Pancreas (tissue), 10 donors: ENCODE measurements around the gene SEPTIN6. TPM values are rescaled to one million over a fixed set of nuclear protein-coding genes. Genes with fewer than 3 reads are reported as not detected.

ENCODE experiments used
- ATAC-seq, 4 donors: fragments of 200-7000 bp; cut with Tn5 transposase; one replicate each; pipeline versions ENCODE4 v1.8.0 to v1.9.1; 2020; ENCODE audit warnings: mild to moderate bottlenecking in 4 of 4, moderate library complexity in 4 of 4
- DNase-seq, 6 donors: peaks; one replicate each; pipeline ENCODE4 v3.0.0-alpha.2; 2020
- FAIRE-seq: peaks from 2 replicates; lab custom pipeline; 2012; peaks lifted over from hg19 to GRCh38; lab: Jason Lieb, UNC
- H3K27ac ChIP-seq, 4 donors: fragments of 200-600 bp; sonication (generic); 1 replicate in 3 of 4; 2 replicates in 1 of 4; pipeline versions ENCODE4 v1.5.0 to v1.8.0; 2020
- H3K27me3 ChIP-seq, 4 donors: fragments of 200-600 bp; one replicate each; pipeline ENCODE4 v1.8.0; 2021
- H3K36me3 ChIP-seq, 3 donors: fragments of 200-600 bp; sonication (generic) in 1 of 3; one replicate each; pipeline versions ENCODE4 v1.5.0 to v1.8.0; 2020 to 2021
- H3K4me1 ChIP-seq, 3 donors: fragments of 200-600 bp; one replicate each; pipeline ENCODE4 v1.8.0; 2021
- H3K4me3 ChIP-seq, 4 donors: fragments of 200-600 bp; sonication (generic) in 2 of 4; one replicate each; pipeline versions ENCODE4 v1.5.0 to v1.8.0; 2020 to 2021
- H3K9me3 ChIP-seq, 4 donors: fragments of 200-600 bp; one replicate each; pipeline ENCODE4 v1.8.0; 2021
- WGBS, 2 donors: extraction: QIAGEN DNeasy Blood & Tissue Kit; methylation state at CpG; one replicate each; pipeline ENCODE4 v1.1.7; 2013; 5-methylcytosine and 5-hydroxymethylcytosine counted together
- intact Hi-C, 3 donors: fragments of 100-400 bp; cut with DNase I; formaldehyde crosslinking; loops; one replicate each; pipeline versions ENCODE4 v1.11.1 to v1.14.2; 2022
- polyA plus RNA-seq, 2 donors: library from polyadenylated mRNA; stranded (reverse); fragments of 200-250 nt; gene quantifications; one replicate each; pipeline ENCODE4 v1.2.3, GENCODE V29; 2013
- total RNA-seq, 6 donors: library from RNA; stranded (reverse); fragmentation: NEBNext Ultra II Directional in 4 of 6; extraction: Animal tissue kit (Norgen Biotek cat#: 25700) in 4 of 6; gene quantifications; one replicate each; pipeline versions ENCODE4 v1.2.1 to v1.2.4, GENCODE V29; 2021 to 2023
- TF ChIP-seq, protein P1 (sequence below), 4 donors: fragments of 200-600 bp; sonication (generic) in 3 of 4; IDR thresholded peaks; one replicate each; pipeline versions ENCODE4 v1.5.0 to v1.8.0; 2021; ENCODE audit warnings: antibody characterized with exemption in 4 of 4
- donor health status: healthy with polysubstance abuse.
- donor health status: DM: no; HTN: no; CAD: no; lungs with moderate emphysema.
- donor health status: DM: no; HTN: no; CAD: no.
- donor health status: control.
- donor health status: control.
- donor health status: Bipolar disorder and iron deficiency.
- donor health status: DM: yes; HTN: yes; CAD: no.
- donor health status: DM: no; HTN: no; CAD: no.
- donor health status: DM: no; HTN: no; CAD: no.
- donor health status: DM: yes; HTN: yes; CAD: no.

SEPTIN6 gene
- total and polyA plus RNA-seq, 8 donors = 1.5 to 10.2 (median 3.8) TPM

DNA sequence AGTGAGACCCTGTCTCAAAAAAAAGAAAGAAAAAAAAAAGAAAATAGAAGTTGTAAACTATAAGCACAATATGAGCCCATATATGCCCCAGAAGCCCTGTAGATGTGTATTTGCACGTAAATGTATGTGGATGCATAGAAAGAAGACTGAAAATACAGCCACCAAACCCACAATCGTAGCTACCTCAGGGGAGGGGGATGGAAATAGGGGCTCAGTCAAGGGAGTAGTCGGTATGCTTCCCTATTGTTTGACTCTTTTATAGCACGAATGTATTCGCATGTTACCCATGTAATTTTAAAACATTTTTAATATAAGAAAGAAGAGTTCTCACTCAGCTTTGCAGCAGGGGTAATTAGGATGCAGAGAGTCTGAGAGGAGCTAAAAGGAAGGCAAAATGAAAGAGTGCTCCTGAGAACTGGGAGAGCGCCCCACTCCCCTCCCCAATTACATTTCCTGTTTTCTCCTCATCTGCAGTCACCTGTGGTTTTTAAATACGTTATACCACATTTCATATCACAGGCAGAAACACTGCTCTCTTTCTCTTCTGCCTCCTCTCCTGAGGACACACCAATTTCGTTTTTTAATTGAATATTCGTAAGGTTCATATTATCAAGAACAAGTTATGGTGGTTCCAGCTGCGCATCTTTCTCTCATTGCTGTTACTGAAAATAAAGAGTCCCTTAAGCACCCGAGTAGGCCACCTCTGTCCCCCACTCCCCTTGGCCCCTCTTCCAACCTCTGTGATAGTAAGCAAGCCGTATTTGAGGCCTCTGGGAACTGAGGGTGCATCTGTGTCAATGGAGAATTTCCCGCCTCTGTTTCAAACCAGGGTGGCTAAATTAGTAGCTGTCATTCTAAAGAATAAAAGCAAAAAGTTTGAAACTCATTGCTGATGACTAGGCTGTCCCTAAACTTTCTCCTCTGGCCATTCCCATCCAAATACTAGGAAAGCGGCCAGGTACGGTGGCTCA is 10.7 kb downstream of the SEPTIN6 start:
- no peak overlapping the region for H3K4me3 ChIP-seq
- no peaks in the 10 kb centered on the region for H3K9me3 ChIP-seq
- 70 to 79% methylated on average over 15 of the region's 15 CpGs for WGBS, 2 donors
- no peaks in the 10 kb centered on the region for H3K27me3 ChIP-seq
- ATAC-seq (no peak), DNase-seq (no peak), FAIRE-seq (no peak)
- H3K27ac ChIP-seq = peak overlapping the region in 1 of 4 donors; percentile 12
- intact Hi-C loops = no loop called here
- no peaks in the 10 kb centered on the region for H3K4me1 ChIP-seq
- TF ChIP-seq, protein P1, sequence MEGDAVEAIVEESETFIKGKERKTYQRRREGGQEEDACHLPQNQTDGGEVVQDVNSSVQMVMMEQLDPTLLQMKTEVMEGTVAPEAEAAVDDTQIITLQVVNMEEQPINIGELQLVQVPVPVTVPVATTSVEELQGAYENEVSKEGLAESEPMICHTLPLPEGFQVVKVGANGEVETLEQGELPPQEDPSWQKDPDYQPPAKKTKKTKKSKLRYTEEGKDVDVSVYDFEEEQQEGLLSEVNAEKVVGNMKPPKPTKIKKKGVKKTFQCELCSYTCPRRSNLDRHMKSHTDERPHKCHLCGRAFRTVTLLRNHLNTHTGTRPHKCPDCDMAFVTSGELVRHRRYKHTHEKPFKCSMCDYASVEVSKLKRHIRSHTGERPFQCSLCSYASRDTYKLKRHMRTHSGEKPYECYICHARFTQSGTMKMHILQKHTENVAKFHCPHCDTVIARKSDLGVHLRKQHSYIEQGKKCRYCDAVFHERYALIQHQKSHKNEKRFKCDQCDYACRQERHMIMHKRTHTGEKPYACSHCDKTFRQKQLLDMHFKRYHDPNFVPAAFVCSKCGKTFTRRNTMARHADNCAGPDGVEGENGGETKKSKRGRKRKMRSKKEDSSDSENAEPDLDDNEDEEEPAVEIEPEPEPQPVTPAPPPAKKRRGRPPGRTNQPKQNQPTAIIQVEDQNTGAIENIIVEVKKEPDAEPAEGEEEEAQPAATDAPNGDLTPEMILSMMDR (IDR thresholded peaks at IDR 0.05) = no peak
- no peaks in the 10 kb centered on the region for H3K36me3 ChIP-seq

DNA sequence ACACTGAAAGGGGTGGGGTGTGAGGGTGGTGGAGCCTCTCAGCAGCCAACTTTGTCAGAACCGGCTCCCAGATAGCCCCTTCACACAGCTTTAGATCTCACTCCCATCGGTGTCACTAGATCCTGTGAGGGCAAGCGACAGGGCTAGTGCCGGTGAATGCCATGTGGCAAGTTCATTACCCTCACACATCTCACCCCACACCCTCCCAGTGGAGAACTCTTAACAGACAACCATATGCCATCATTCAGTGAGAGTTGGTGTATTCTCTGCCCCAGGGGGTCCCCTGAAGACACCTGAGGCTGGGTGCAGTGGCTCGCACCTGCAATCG is 15.3 kb downstream of the SEPTIN6 start:
- H3K27ac ChIP-seq = no peak overlapping the region
- H3K4me1 ChIP-seq = peaks cover 0 to 2% (median 1%) of the 10 kb centered on the region in 3 donors
- no peaks in the 10 kb centered on the region for H3K9me3 ChIP-seq
- no peak for DNase-seq
- ATAC-seq = no peak
- no peaks in the 10 kb centered on the region for H3K27me3 ChIP-seq
- no peaks in the 10 kb centered on the region for H3K36me3 ChIP-seq
- no peak overlapping the region for H3K4me3 ChIP-seq
- FAIRE-seq = no peak
- TF ChIP-seq, protein P1 (IDR thresholded peaks at IDR 0.05) = no peak
- WGBS, 2 donors = 86 to 95% methylated on average over 6 of the region's 6 CpGs
- intact Hi-C loops = no loop called here

DNA sequence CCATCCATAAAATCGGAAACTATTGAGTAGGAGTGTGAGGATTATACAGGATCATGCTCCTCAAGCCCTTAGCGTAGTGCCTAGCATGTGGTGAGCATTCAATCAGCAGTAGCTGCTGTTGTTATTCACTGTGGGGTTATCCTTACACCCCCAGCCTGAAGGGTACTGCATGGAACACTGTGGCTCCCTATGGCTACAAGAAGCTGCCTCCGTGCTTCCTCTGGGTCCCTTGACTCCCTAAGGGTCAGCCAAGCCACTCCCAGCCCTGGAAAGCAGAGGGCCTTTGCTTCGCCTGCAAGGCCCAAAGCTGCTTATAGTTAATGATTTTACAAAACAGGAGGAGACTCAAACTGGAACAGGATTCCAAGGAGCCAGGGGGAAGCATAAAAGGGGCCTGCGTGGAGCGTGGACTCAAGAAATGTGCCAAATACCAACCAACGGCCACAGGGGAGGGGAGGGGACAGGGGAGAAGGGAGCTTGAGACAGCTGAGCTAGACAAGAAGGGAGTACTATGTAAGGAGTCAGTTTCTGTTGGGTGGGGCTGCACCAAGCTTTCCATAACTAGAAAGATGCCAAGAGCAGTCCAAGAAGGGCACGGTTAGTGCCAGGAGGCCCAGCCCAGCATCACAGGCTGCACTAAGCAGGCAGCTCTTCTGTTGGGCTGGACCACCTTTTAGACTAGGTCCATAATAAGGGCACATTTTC is 15.9 kb downstream of the SEPTIN6 start:
- Histone ChIP-seq H3K36me3 (no peaks in the 10 kb centered on the region), H3K27ac (no peak overlapping the region), H3K9me3 (no peaks in the 10 kb centered on the region), H3K4me3 (no peak overlapping the region), H3K27me3 (no peaks in the 10 kb centered on the region), H3K4me1 (peaks cover 0 to 5% (median 4%) of the 10 kb centered on the region in 3 donors)
- 54 to 62% methylated on average over 8 of the region's 8 CpGs for WGBS, 2 donors
- TF ChIP-seq, protein P1 (IDR thresholded peaks at IDR 0.05) = no peak
- DNase-seq = no peak
- no peak for FAIRE-seq
- intact Hi-C loops = no loop called here
- no peak for ATAC-seq

DNA sequence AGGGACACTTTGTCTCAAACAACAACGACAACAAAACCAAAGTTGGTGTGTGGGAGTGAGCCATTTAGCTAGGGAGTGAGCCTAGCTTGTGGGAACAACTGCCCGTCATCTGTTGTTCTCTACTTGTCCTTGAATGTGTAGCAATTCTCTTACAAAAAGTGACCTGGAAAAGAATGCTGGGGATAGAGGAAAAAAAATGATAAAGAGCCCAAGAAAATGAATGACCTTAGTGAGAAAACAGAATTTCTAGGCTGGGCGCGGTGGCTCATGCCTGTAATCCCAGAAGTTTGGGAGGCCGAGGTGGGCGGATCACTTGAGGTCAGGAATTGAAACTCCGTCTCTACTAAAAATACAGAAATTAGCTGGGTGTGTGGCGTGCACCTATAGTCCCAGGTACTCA is 19.6 kb downstream of the SEPTIN6 start:
- DNase-seq = no peak
- H3K27ac ChIP-seq = no peak overlapping the region
- 79 to 83% methylated on average over 8 of the region's 8 CpGs for WGBS, 2 donors
- peaks cover 0 to 5% (median 4%) of the 10 kb centered on the region in 3 donors for H3K4me1 ChIP-seq
- no peak for ATAC-seq
- FAIRE-seq = no peak
- no peak overlapping the region for H3K4me3 ChIP-seq
- TF ChIP-seq, protein P1 (IDR thresholded peaks at IDR 0.05) = no peak
- no peaks in the 10 kb centered on the region for H3K27me3 ChIP-seq
- intact Hi-C loops = no loop called here
- H3K36me3 ChIP-seq = no peaks in the 10 kb centered on the region
- H3K9me3 ChIP-seq = no peaks in the 10 kb centered on the region
